Measurements from ENCODE around the gene NUP214.

GRCh38 chr9:131144201-131144600, 18.8 kb downstream of the NUP214 start:
- no peak for TF ChIP-seq CTCF (IDR thresholded peaks at IDR 0.05)
- TF ChIP-seq POLR2A (IDR thresholded peaks at IDR 0.05), result no peak
